ENCODE data around the gene IGSF21. TPM values are rescaled to one million over a fixed set of nuclear protein-coding genes. Genes with fewer than 3 reads are reported as not detected.

Gene IGSF21
- total and polyA plus RNA-seq, 2 donors (not counting 3 experiments of a cell fraction or from before 2014, with no cell fraction given) = not detected

GRCh38 chr1:18299441-18300338 is 192.1 kb downstream of the IGSF21 start:
- intact Hi-C loops (cut with micrococcal nuclease) (no loop called here), dilution Hi-C loops (cut with MboI; ENCODE audit: extremely low pct_ligation_motif_present, low sequenced_read_pairs) (no loop called here)
- DNase-seq (ENCODE audit: low read depth, low spot score) (no peak), FAIRE-seq (no peak)
- Histone ChIP-seq H3K9me1 (replicated peaks; ENCODE audit: control insufficient read depth, extremely low read depth, insufficient read depth, low read length) (no peaks in the 10 kb centered on the region), H3K4me2 (ENCODE audit: insufficient read depth, low read length) (no peak overlapping the region), H3K79me2 (ENCODE audit: control insufficient read depth, insufficient read depth, low read length) (no peaks in the 10 kb centered on the region), H3K9me3 (replicated peaks; ENCODE audit: control insufficient read depth, insufficient read depth, low read length) (no peaks in the 10 kb centered on the region), H3K4me3 (replicated peaks in 1 of 3; ENCODE audit: insufficient read depth in 1 of 3, low read depth in 1 of 3, low read length in 3 of 3) (no peak overlapping the region), H3K27me3 (ENCODE audit: control insufficient read depth in 2 of 2, insufficient read depth in 2 of 2, low read length in 2 of 2) (no peaks in the 10 kb centered on the region), H3K36me3 (ENCODE audit: control insufficient read depth in 2 of 2, extremely low read depth in 1 of 2, insufficient read depth in 2 of 2, low read length in 2 of 2) (no peaks in the 10 kb centered on the region), H2AFZ (ENCODE audit: low read depth, low read length) (no peak overlapping the region), H3K9ac (replicated peaks; ENCODE audit: extremely low read depth, insufficient read depth, low read length) (no peak overlapping the region), H4K20me1 (replicated peaks; ENCODE audit: control insufficient read depth, extremely low read depth, insufficient read depth, low read length) (no peaks in the 10 kb centered on the region), H3K27ac (ENCODE audit: insufficient read depth, low read depth, low read length) (no peak overlapping the region), H3K4me1 (ENCODE audit: control insufficient read depth, extremely low read depth, insufficient read depth, low read length) (no peaks in the 10 kb centered on the region)
- BruUV-seq (replicated peaks) = no TSS peak
- POLR2A ChIA-PET = no interaction called here
- CTCF ChIA-PET = no interaction called here
- TF ChIP-seq POLR2AphosphoS5 (IDR thresholded peaks at IDR 0.05; ENCODE audit: insufficient read depth, low read depth, low read length) = no peak
- TF ChIP-seq, protein P1, sequence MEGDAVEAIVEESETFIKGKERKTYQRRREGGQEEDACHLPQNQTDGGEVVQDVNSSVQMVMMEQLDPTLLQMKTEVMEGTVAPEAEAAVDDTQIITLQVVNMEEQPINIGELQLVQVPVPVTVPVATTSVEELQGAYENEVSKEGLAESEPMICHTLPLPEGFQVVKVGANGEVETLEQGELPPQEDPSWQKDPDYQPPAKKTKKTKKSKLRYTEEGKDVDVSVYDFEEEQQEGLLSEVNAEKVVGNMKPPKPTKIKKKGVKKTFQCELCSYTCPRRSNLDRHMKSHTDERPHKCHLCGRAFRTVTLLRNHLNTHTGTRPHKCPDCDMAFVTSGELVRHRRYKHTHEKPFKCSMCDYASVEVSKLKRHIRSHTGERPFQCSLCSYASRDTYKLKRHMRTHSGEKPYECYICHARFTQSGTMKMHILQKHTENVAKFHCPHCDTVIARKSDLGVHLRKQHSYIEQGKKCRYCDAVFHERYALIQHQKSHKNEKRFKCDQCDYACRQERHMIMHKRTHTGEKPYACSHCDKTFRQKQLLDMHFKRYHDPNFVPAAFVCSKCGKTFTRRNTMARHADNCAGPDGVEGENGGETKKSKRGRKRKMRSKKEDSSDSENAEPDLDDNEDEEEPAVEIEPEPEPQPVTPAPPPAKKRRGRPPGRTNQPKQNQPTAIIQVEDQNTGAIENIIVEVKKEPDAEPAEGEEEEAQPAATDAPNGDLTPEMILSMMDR (IDR thresholded peaks at IDR 0.05; ENCODE audit: extremely low read depth in 1 of 2, insufficient read depth in 1 of 2, low read depth in 1 of 2, low read length in 2 of 2) = peak; percentile 28 to 34

DNA sequence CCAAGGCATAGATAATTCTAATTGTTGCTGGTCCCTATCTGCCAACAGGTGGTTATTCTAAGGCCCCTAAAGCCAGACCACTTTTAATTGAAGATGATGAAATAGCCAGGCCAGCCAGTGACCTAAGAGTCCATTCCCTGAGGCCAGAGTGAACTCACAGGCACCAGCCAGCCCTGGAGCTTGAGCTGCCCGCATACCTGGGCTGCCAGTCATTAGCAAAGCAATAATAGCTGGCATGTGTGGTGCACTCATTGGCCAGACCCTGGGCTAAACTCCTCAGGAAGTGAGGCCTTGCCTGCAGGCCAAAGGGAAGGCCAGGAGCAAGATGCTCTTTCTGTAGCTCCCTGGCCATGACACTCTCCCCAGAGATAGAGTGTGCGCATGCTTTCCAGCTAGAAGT is 192.8 kb downstream of the IGSF21 start:
- CTCF ChIA-PET = no interaction called here
- Histone ChIP-seq H3K9me3 (replicated peaks; ENCODE audit: control insufficient read depth, insufficient read depth, low read length) (no peaks in the 10 kb centered on the region), H4K20me1 (replicated peaks; ENCODE audit: control insufficient read depth, extremely low read depth, insufficient read depth, low read length) (no peaks in the 10 kb centered on the region), H3K4me3 (replicated peaks in 1 of 3; ENCODE audit: insufficient read depth in 1 of 3, low read depth in 1 of 3, low read length in 3 of 3) (no peak overlapping the region), H3K36me3 (ENCODE audit: control insufficient read depth in 2 of 2, extremely low read depth in 1 of 2, insufficient read depth in 2 of 2, low read length in 2 of 2) (no peaks in the 10 kb centered on the region), H3K9ac (replicated peaks; ENCODE audit: extremely low read depth, insufficient read depth, low read length) (no peak overlapping the region), H3K79me2 (ENCODE audit: control insufficient read depth, insufficient read depth, low read length) (no peaks in the 10 kb centered on the region), H3K4me2 (ENCODE audit: insufficient read depth, low read length) (no peak overlapping the region), H3K9me1 (replicated peaks; ENCODE audit: control insufficient read depth, extremely low read depth, insufficient read depth, low read length) (no peaks in the 10 kb centered on the region), H3K27me3 (ENCODE audit: control insufficient read depth in 2 of 2, insufficient read depth in 2 of 2, low read length in 2 of 2) (no peaks in the 10 kb centered on the region), H3K4me1 (ENCODE audit: control insufficient read depth, extremely low read depth, insufficient read depth, low read length) (no peaks in the 10 kb centered on the region), H2AFZ (ENCODE audit: low read depth, low read length) (no peak overlapping the region), H3K27ac (ENCODE audit: insufficient read depth, low read depth, low read length) (no peak overlapping the region)
- BruUV-seq (replicated peaks) = no TSS peak
- FAIRE-seq (no peak), DNase-seq (ENCODE audit: low read depth, low spot score) (no peak)
- POLR2A ChIA-PET = no interaction called here
- TF ChIP-seq, protein P1 (IDR thresholded peaks at IDR 0.05; ENCODE audit: extremely low read depth in 1 of 2, insufficient read depth in 1 of 2, low read depth in 1 of 2, low read length in 2 of 2) = no peak
- TF ChIP-seq POLR2AphosphoS5 (IDR thresholded peaks at IDR 0.05; ENCODE audit: insufficient read depth, low read depth, low read length) = no peak
- no peak for TF ChIP-seq FOS (IDR thresholded peaks at IDR 0.05; ENCODE audit: borderline replicate concordance, insufficient read depth, low read length)
- TF ChIP-seq EZH2 (IDR thresholded peaks at IDR 0.05; ENCODE audit: borderline replicate concordance, low read depth, low read length, severe bottlenecking) = no peak
- no peak for TF ChIP-seq GATA2 (IDR thresholded peaks at IDR 0.05; ENCODE audit: insufficient read depth, insufficient read length, low read depth, low read length)
- TF ChIP-seq MYC (IDR thresholded peaks at IDR 0.05; ENCODE audit: low read depth, low read length) = no peak
- TF ChIP-seq, protein P2, sequence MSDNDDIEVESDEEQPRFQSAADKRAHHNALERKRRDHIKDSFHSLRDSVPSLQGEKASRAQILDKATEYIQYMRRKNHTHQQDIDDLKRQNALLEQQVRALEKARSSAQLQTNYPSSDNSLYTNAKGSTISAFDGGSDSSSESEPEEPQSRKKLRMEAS (IDR thresholded peaks at IDR 0.05; ENCODE audit: insufficient read depth, insufficient read length) = no peak
- no peak for TF ChIP-seq POLR2A (IDR thresholded peaks at IDR 0.05; ENCODE audit: low read depth, low read length)
- no peak for TF ChIP-seq JUN (IDR thresholded peaks at IDR 0.05; ENCODE audit: borderline replicate concordance, insufficient read depth, insufficient read length, low read depth)
- dilution Hi-C loops (cut with MboI; ENCODE audit: extremely low pct_ligation_motif_present, low sequenced_read_pairs) (no loop called here), intact Hi-C loops (cut with micrococcal nuclease) (no loop called here)
